ENCODE data around the gene ATP8B3. TPM values are rescaled to one million over a fixed set of nuclear protein-coding genes. Genes with fewer than 3 reads are reported as not detected.

Gene ATP8B3
- total RNA-seq (2016; rRNA removed; fragmentation: Illumina TruSeq; extraction: Trizol) = 1.8 and 2.6 TPM in 2 replicates
- 0.35 and 0.40 TPM in 2 replicates for total RNA-seq (2016; cell fraction: cytosol; rRNA removed; fragmentation: Illumina TruSeq; extraction: Trizol; ENCODE audit: low read depth)
- 1.8 and 2.6 TPM in 2 replicates for total RNA-seq (2016; cell fraction: insoluble cytoplasmic fraction; rRNA removed; fragmentation: Illumina TruSeq; extraction: Trizol)
- 1.2 and 1.7 TPM in 2 replicates for total RNA-seq (2016; cell fraction: membrane; rRNA removed; fragmentation: Illumina TruSeq; extraction: Trizol)
- 1.9 and 3.5 TPM in 2 replicates for total RNA-seq (2016; cell fraction: nucleus; rRNA removed; fragmentation: Illumina TruSeq; extraction: Trizol)
- 5.8 and 5.9 TPM in 2 replicates for polyA plus RNA-seq (2011; rRNA removed)
- polyA plus RNA-seq (2011; cell fraction: cytosol; rRNA removed) = 3.8 and 4.8 TPM in 2 replicates
- 10.6 and 12.8 TPM in 2 replicates for polyA plus RNA-seq (2011; cell fraction: nucleus; rRNA removed)
- 2.4 and 2.5 TPM in 2 replicates for polyA plus RNA-seq (2012)
- 0.36 and 0.59 TPM in 2 replicates for polyA plus RNA-seq (2016; cell fraction: cytosol; fragmentation: Illumina TruSeq; extraction: Trizol; ENCODE audit: low read depth)
- 1.1 and 2.2 TPM in 2 replicates for polyA plus RNA-seq (2016; cell fraction: insoluble cytoplasmic fraction; fragmentation: Illumina TruSeq; extraction: Trizol; ENCODE audit: low read depth)
- polyA plus RNA-seq (2016; cell fraction: membrane; fragmentation: Illumina TruSeq; extraction: Trizol; ENCODE audit: low read depth) = 0.69 and 0.98 TPM in 2 replicates
- 9.6 and 11.4 TPM in 2 replicates for polyA plus RNA-seq (2016; cell fraction: nucleus; fragmentation: Illumina TruSeq; extraction: Trizol; ENCODE audit: insufficient read depth, low read depth)
- 10.3 and 16.8 TPM in 2 replicates for polyA minus RNA-seq (2011; rRNA and poly(A)+ RNA removed; ENCODE audit: low replicate concordance)
- polyA minus RNA-seq (2011; cell fraction: cytosol; rRNA and poly(A)+ RNA removed) = 4.6 and 5.4 TPM in 2 replicates
- polyA minus RNA-seq (2011; cell fraction: nucleus; rRNA and poly(A)+ RNA removed) = 2.7 and 3.0 TPM in 2 replicates
- Bru-seq, nascent RNA = percentile 31 among the genes with signal in this experiment
- percentile 36 among the genes with signal in this experiment for BruChase-seq, experiment 1, labeled RNA remaining after a 6-hour chase
- BruChase-seq, experiment 2, labeled RNA remaining after a 2-hour chase = percentile 31 among the genes with signal in this experiment
- long read RNA-seq, experiment 1, partial matches to known transcripts = 2 of 3 reads
- long read RNA-seq, experiment 1, other reads (novel, unspliced or antisense) = 1 of 3 reads
- long read RNA-seq, experiment 2, partial matches to known transcripts = 1 of 2 reads
- long read RNA-seq, experiment 2, other reads (novel, unspliced or antisense) = 1 of 2 reads

DNA sequence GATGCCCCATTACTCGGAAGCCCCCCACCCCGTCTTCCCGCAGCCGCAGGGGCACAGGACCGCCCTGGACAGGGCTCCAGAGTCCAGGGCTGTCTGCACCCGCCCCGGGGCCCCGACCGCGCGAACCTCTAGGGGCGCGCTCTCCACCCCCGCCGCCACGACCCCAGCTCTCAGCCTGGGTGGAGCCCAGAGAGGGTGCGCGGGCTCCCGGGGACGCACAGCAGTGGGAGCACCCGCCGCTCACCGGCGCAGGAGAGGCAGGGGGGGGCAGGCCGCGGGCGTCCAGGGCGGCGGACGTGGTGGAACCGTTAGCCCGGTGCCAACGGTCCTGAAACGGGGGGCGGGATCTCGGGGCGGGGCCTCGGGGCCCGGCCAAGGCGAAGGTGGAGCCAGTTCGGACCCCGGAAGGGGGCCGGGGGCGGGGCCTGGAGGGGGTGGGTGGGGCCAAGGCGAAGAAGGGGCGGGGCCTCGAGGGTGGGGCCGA is at the start of gene ATP8B3:
Gene ATP8B3 (minus strand): TSS at position 335 of the 484 bp plus-strand sequence. CDS start 540 bp downstream, outside the sequence.
- H3K36me3 ChIP-seq (replicated peaks in 1 of 2; ENCODE audit: control insufficient read depth in 1 of 2, insufficient read depth in 2 of 2, low read length in 2 of 2) = peaks cover 1 to 9% of the 10 kb centered on the region in 2 experiments; a peak in 1 of 5 replicates
- WGBS (ENCODE audit: low lambda C conversion rate) = 3% methylated on average over 11 of the region's 48 CpGs
- ChIA-PET POLR2A (interaction anchor here (0.6 kb wide), 1 partner anchor 836 kb away, joined by 3 read pairs; no protein-coding TSS in a partner anchor), CTCF (ENCODE audit: low intra/inter-chr PET ratio, low total read pairs) (interaction anchor here (1.0 kb wide), 1 partner anchor 194 kb away, joined by 3 read pairs; no protein-coding TSS in a partner anchor)
- in situ Hi-C loops (cut with HindIII; ENCODE audit: extremely low pct_ligation_motif_present, low pct_unique_long_range_greater_than_20kb) (no loop called here), intact Hi-C loops (cut with micrococcal nuclease; ENCODE audit: unreplicated experiment) (loop anchor here (2.0 kb wide), 1 partner anchor 21 kb away; no protein-coding TSS in a partner anchor)
- no peak for FAIRE-seq
- BruUV-seq (replicated peaks) = no TSS peak
- peak within 1 kb of the TSS; percentile 87 for H3K4me2 ChIP-seq (ENCODE audit: low read depth, low read length)
- peak within 1 kb of the TSS; percentile 66 for H3K9ac ChIP-seq (ENCODE audit: insufficient read depth, low read depth, low read length)
- H3K79me2 ChIP-seq (ENCODE audit: insufficient read depth, low read length) = no peaks in the 10 kb centered on the region
- H3K27me3 ChIP-seq (ENCODE audit: control insufficient read depth in 1 of 2, insufficient read depth in 2 of 2, low read length in 2 of 2) = no peaks in the 10 kb centered on the region; a peak in 1 of 5 replicates
- DNase-seq (ENCODE audit: low spot score) = no peak
- peak within 1 kb of the TSS; percentile 72 for H3K27ac ChIP-seq (ENCODE audit: extremely low read length, insufficient read depth, low read length)
- H4K20me1 ChIP-seq (ENCODE audit: insufficient read depth, low read length) = no peaks in the 10 kb centered on the region
- peak; percentile 34 for ATAC-seq
- no peak within 1 kb of the TSS for H2AFZ ChIP-seq (ENCODE audit: low read length)
- H3K4me3 ChIP-seq (replicated peaks in 1 of 3; ENCODE audit: insufficient read depth in 1 of 3, low read depth in 2 of 3, low read length in 3 of 3) = peak within 1 kb of the TSS; percentile 45 to 84 (median 69)
- H3K9me3 ChIP-seq (ENCODE audit: low read length) = no peaks in the 10 kb centered on the region
- peaks cover 18% of the 10 kb centered on the region for H3K4me1 ChIP-seq (ENCODE audit: insufficient read depth, low read length)
- TF ChIP-seq, protein P1, sequence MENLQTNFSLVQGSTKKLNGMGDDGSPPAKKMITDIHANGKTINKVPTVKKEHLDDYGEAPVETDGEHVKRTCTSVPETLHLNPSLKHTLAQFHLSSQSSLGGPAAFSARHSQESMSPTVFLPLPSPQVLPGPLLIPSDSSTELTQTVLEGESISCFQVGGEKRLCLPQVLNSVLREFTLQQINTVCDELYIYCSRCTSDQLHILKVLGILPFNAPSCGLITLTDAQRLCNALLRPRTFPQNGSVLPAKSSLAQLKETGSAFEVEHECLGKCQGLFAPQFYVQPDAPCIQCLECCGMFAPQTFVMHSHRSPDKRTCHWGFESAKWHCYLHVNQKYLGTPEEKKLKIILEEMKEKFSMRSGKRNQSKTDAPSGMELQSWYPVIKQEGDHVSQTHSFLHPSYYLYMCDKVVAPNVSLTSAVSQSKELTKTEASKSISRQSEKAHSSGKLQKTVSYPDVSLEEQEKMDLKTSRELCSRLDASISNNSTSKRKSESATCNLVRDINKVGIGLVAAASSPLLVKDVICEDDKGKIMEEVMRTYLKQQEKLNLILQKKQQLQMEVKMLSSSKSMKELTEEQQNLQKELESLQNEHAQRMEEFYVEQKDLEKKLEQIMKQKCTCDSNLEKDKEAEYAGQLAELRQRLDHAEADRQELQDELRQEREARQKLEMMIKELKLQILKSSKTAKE (CRISPR knock-in tag; IDR thresholded peaks at IDR 0.05; ENCODE audit: borderline replicate concordance) = no peak
- no peak for TF ChIP-seq IKZF1 (IDR thresholded peaks at IDR 0.05)
- TF ChIP-seq TMF1 (CRISPR knock-in tag; IDR thresholded peaks at IDR 0.05; ENCODE audit: low read depth) = no peak
- TF ChIP-seq ZC3H13 (CRISPR knock-in tag; IDR thresholded peaks at IDR 0.05) = 0 out of 2 replicates have a peak, but pooled peaks have one; percentile 35
- no peak for TF ChIP-seq ZNF512B (CRISPR knock-in tag; IDR thresholded peaks at IDR 0.05; ENCODE audit: borderline replicate concordance)
- peak; percentile 83; the same call in 1 of the 2 replicates for TF ChIP-seq KDM1A (CRISPR knock-in tag; IDR thresholded peaks at IDR 0.05)
- TF ChIP-seq CHD4 (IDR thresholded peaks at IDR 0.05; ENCODE audit: borderline replicate concordance, low read length) = peak; percentile 56; the same call in 1 of the 2 replicates
- no peak for TF ChIP-seq MEF2D (CRISPR knock-in tag; IDR thresholded peaks at IDR 0.05)
- TF ChIP-seq MXD3 (CRISPR knock-in tag; IDR thresholded peaks at IDR 0.05) = no peak
- TF ChIP-seq ISX (CRISPR knock-in tag; conservative IDR thresholded peaks at IDR 0.05) = no peak
- peak; percentile 94 for TF ChIP-seq ZMYM3 (CRISPR knock-in tag; IDR thresholded peaks at IDR 0.05)
- TF ChIP-seq ZBTB42 (CRISPR knock-in tag; IDR thresholded peaks at IDR 0.05) = no peak
- peak; percentile 9 for TF ChIP-seq XRCC5 (optimal IDR thresholded peaks at IDR 0.05; ENCODE audit: low read length)
